ENCODE data around the gene VMP1.

- TF ChIP-seq CTCF (IDR thresholded peaks at IDR 0.05; ENCODE audit: insufficient read depth, low read length): no peak
- no peak for TF ChIP-seq REST (IDR thresholded peaks at IDR 0.05; ENCODE audit: insufficient replicate concordance, low read depth)
- TF ChIP-seq POLR2AphosphoS5 (IDR thresholded peaks at IDR 0.05; ENCODE audit: low read depth): no peak
Observed at GRCh38 chr17:59858167-59858816, 150.8 kb downstream of the VMP1 start.
